Natural killer cell (primary cell): Measurements from ENCODE around the gene LIMS1. TPM values are rescaled to one million over a fixed set of nuclear protein-coding genes. Genes with fewer than 3 reads are reported as not detected.

Source experiments
- ATAC-seq, 3 donors: fragments of 150-1000 bp in 2 of 3; fragments of 200-7000 bp in 1 of 3; cut with Tn5 transposase; 1 replicate in 1 of 3; 2 replicates in 2 of 3; pipeline ENCODE4 v1.10.0; 2021; ENCODE audit warnings: mild to moderate bottlenecking in 2 of 3, moderate library complexity in 2 of 3
- DNase-seq, 2 donors: peaks; one replicate each; pipeline versions ENCODE4 v3.0.0 to v3.0.0-alpha.2; 2013 to 2021; ENCODE audit warnings: mixed read lengths in 1 of 2
- H3K27ac ChIP-seq: one replicate; pipeline ENCODE4 v1.5.1; 2013; ENCODE audit warnings: mild to moderate bottlenecking, low read length
- H3K27me3 ChIP-seq: one replicate; pipeline ENCODE4 v1.6.1; 2013; ENCODE audit warnings: low read length; ENCODE audit not compliant: control insufficient read depth, insufficient read depth
- H3K36me3 ChIP-seq: one replicate; pipeline ENCODE4 v1.6.1; 2013; ENCODE audit warnings: low read length; ENCODE audit not compliant: control insufficient read depth, insufficient read depth
- H3K4me1 ChIP-seq: one replicate; pipeline ENCODE4 v1.6.1; 2013; ENCODE audit warnings: low read length; ENCODE audit not compliant: control insufficient read depth, insufficient read depth
- H3K4me3 ChIP-seq: one replicate; pipeline ENCODE4 v1.5.1; 2013; ENCODE audit warnings: low read length
- H3K9me3 ChIP-seq: one replicate; pipeline ENCODE4 v1.6.1; 2013; ENCODE audit warnings: low read length; ENCODE audit not compliant: control insufficient read depth, insufficient read depth
- H3K27ac Mint-ChIP-seq, 2 donors: one replicate each; pipeline ENCODE4 v1.8.0; 2022; ENCODE audit warnings: mild to moderate bottlenecking in 2 of 2, mixed read lengths in 2 of 2, moderate library complexity in 1 of 2
- H3K27me3 Mint-ChIP-seq, 2 donors: one replicate each; pipeline ENCODE4 v1.8.0; 2022; ENCODE audit warnings: low read depth in 2 of 2, mixed read lengths in 2 of 2
- H3K36me3 Mint-ChIP-seq: one replicate; pipeline ENCODE4 v1.8.0; 2022; ENCODE audit warnings: mixed read lengths
- H3K4me1 Mint-ChIP-seq, 2 donors: one replicate each; pipeline ENCODE4 v1.8.0; 2022; ENCODE audit warnings: mixed read lengths in 2 of 2
- H3K4me3 Mint-ChIP-seq: one replicate; pipeline ENCODE4 v1.8.0; 2022; ENCODE audit warnings: mild to moderate bottlenecking, moderate library complexity, mixed read lengths
- H3K9me3 Mint-ChIP-seq, 2 donors: one replicate each; pipeline ENCODE4 v1.8.0; 2022; ENCODE audit warnings: mixed read lengths in 2 of 2
- WGBS: methylation state at CpG from one replicate; pipeline ENCODE4 v1.1.7; 2013; ENCODE audit warnings: missing lambda C conversion rate; ENCODE audit not compliant: insufficient coverage; 5-methylcytosine and 5-hydroxymethylcytosine counted together
- intact Hi-C: fragments of 100-400 bp; cut with micrococcal nuclease; formaldehyde crosslinking; loops from one replicate; pipeline ENCODE4 v1.14.2; 2022
- total RNA-seq, 4 donors: library from RNA; stranded (reverse); fragments of 120-200 nt in 1 of 4; gene quantifications; one replicate each; pipeline versions ENCODE4 v1.2.3 to v1.2.4, GENCODE V29; 2013 to 2022
- TF ChIP-seq, protein P1 (sequence below): fragments of 200-600 bp; IDR thresholded peaks from one replicate; pipeline ENCODE4 v1.8.0; 2022; ENCODE audit warnings: antibody characterized with exemption

Gene LIMS1
- total RNA-seq, 3 donors from 2014 or later (not counting 1 experiment from before 2014, with no cell fraction given), result 31.6 to 41.4 (median 34.8) TPM

DNA sequence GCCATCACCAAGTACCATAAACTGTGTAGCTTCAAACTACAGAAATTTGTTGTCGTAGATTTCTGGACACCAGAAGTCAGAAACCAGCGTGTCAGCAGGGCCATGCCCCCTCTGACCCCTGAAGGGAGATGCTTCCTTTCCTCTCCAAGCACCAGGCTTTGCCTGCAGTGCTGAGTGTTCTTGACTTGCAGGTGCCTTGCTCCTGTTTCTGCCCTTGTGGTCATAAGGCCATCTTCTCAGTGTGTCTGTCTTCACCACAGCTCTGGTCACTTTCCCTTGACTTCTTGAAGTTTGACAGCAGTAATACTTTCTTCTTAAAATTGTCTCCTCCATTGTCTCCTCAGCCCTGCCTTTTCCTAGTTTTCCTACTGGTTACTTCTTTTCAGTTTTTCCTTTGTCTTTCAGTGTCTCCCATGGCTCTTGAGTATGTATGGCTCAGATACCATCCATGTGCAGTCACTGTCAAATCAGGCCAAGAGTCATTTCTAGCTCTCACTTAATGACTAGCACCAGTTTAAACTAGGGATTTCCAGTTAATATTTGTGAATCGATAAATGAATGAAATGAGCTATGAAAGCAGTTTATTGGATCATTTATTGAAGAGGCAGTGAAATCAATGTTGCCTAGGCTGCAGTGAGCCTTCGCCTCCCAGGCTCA lies 93.8 kb downstream of the LIMS1 start:
- H3K27ac ChIP-seq, result no peak overlapping the region
- Mint-ChIP-seq H3K4me3 (no peak overlapping the region), H3K27ac (no peak overlapping the region), H3K36me3 (no peaks in the 10 kb centered on the region), H3K4me1 (peaks cover 38 to 47% of the 10 kb centered on the region in 2 donors), H3K27me3 (no peaks in the 10 kb centered on the region), H3K9me3 (no peaks in the 10 kb centered on the region)
- TF ChIP-seq, protein P1, sequence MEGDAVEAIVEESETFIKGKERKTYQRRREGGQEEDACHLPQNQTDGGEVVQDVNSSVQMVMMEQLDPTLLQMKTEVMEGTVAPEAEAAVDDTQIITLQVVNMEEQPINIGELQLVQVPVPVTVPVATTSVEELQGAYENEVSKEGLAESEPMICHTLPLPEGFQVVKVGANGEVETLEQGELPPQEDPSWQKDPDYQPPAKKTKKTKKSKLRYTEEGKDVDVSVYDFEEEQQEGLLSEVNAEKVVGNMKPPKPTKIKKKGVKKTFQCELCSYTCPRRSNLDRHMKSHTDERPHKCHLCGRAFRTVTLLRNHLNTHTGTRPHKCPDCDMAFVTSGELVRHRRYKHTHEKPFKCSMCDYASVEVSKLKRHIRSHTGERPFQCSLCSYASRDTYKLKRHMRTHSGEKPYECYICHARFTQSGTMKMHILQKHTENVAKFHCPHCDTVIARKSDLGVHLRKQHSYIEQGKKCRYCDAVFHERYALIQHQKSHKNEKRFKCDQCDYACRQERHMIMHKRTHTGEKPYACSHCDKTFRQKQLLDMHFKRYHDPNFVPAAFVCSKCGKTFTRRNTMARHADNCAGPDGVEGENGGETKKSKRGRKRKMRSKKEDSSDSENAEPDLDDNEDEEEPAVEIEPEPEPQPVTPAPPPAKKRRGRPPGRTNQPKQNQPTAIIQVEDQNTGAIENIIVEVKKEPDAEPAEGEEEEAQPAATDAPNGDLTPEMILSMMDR, result no peak
- no peaks in the 10 kb centered on the region for H3K27me3 ChIP-seq
- no peak for DNase-seq
- WGBS, result 78% methylated on average over 3 of the region's 4 CpGs
- H3K4me1 ChIP-seq, result peaks cover 14% of the 10 kb centered on the region
- no peaks in the 10 kb centered on the region for H3K9me3 ChIP-seq
- no peaks in the 10 kb centered on the region for H3K36me3 ChIP-seq
- intact Hi-C loops, result loop anchor here (10.0 kb wide), 1 partner anchor 93 kb away; the partner anchor contains the start of gene LIMS1
- no peak overlapping the region for H3K4me3 ChIP-seq
- ATAC-seq, result no peak

DNA sequence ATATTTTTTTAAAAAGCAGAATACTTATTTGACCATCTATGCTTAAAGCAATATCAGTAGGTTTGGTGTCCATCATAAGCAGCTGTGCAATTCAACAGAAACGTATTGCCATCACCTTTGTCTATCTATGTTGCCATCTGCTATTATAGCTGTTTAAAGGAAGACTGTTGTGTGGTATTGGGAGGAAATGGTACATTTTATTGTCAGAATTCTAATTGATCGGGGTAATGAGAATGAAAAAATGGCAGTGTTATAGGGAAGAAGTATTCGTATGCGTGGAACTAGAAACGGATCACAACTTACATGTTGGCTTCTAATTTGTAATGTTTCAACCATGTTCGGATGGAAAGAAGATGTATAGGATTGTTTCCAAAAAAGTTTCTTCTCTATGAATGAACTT lies 94.7 kb downstream of the LIMS1 start:
- no peaks in the 10 kb centered on the region for H3K27me3 Mint-ChIP-seq
- no peaks in the 10 kb centered on the region for H3K36me3 ChIP-seq
- no peaks in the 10 kb centered on the region for H3K36me3 Mint-ChIP-seq
- H3K27ac Mint-ChIP-seq, result peak overlapping the region; percentile 50 to 61
- DNase-seq (no peak), ATAC-seq (no peak)
- TF ChIP-seq, protein P1, result no peak
- WGBS, result 79% methylated on average over 6 of the region's 6 CpGs
- peaks cover 14% of the 10 kb centered on the region for H3K4me1 ChIP-seq
- no peak overlapping the region for H3K4me3 ChIP-seq
- intact Hi-C loops, result loop anchor here (10.0 kb wide), 1 partner anchor 94 kb away; the partner anchor contains the start of gene LIMS1
- H3K27me3 ChIP-seq, result no peaks in the 10 kb centered on the region
- no peaks in the 10 kb centered on the region for H3K9me3 Mint-ChIP-seq
- H3K9me3 ChIP-seq, result no peaks in the 10 kb centered on the region
- no peak overlapping the region for H3K4me3 Mint-ChIP-seq
- H3K27ac ChIP-seq, result no peak overlapping the region
- peaks cover 42 to 46% of the 10 kb centered on the region in 2 donors for H3K4me1 Mint-ChIP-seq

DNA sequence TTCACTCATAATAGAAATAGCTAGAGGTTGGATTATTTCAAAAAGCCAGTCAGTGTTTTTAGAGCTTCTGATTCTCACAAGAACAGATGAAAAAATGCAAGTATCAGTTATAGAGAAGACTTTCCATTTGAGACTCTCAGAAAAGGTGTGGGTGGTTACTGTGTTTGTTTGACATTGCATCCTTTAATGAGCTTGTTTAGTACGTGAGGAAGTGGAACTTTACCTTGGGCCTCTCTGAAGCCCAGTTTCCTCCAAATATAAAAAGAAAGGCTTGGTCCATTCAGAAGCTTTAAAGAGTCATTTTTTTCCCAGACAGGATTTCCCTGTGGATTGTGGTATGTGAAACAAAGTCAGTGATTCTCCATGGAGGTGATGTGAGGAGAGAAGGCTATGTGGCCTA lies 95.1 kb downstream of the LIMS1 start:
- intact Hi-C loops, result loop anchor here (10.0 kb wide), 1 partner anchor 95 kb away; the partner anchor contains the start of gene LIMS1
- TF ChIP-seq, protein P1, result no peak
- 0% methylated on average over 1 of the region's 1 CpG for WGBS
- Histone ChIP-seq H3K4me3 (no peak overlapping the region), H3K27me3 (no peaks in the 10 kb centered on the region), H3K27ac (no peak overlapping the region), H3K9me3 (no peaks in the 10 kb centered on the region), H3K4me1 (peaks cover 14% of the 10 kb centered on the region), H3K36me3 (no peaks in the 10 kb centered on the region)
- Mint-ChIP-seq H3K27me3 (no peaks in the 10 kb centered on the region), H3K9me3 (no peaks in the 10 kb centered on the region), H3K27ac (peak overlapping the region; percentile 50 to 61), H3K4me3 (no peak overlapping the region), H3K4me1 (peaks cover 43 to 45% of the 10 kb centered on the region in 2 donors), H3K36me3 (no peaks in the 10 kb centered on the region)
- peak in 2 of 3 donors; percentile 44 to 49 for ATAC-seq
- peak in 1 of 2 donors; percentile 37 for DNase-seq
